BJ (cell line): Measurements from ENCODE around the gene GBF1. TPM values are rescaled to one million over a fixed set of nuclear protein-coding genes. Genes with fewer than 3 reads are reported as not detected.

Experiments used
- CTCF ChIA-PET: fragments of 350-600 bp; formaldehyde crosslinking; extraction: SDS; loops from one replicate; lab custom pipeline; 2021; ENCODE audit warnings: antibody characterized with exemption, inconsistent platforms; lab: Yijun Ruan, JAX
- POLR2A ChIA-PET: fragments of 300-600 bp; sonication (Branson Sonifier 250); formaldehyde crosslinking; extraction: SDS; loops from one replicate; lab custom pipeline; 2021; ENCODE audit warnings: antibody characterized with exemption; lab: Charles Lee
- DNase-seq: peaks from one replicate; pipeline ENCODE4 v3.0.0-alpha.2; 2011; ENCODE audit warnings: low read depth
- H3K27me3 ChIP-seq: 2 replicates; pipeline ENCODE4 v1.6.0; 2011; ENCODE audit warnings: low read length; ENCODE audit not compliant: control insufficient read depth, insufficient read depth
- H3K36me3 ChIP-seq: 2 replicates; pipeline ENCODE4 v1.5.1; 2011; ENCODE audit warnings: low read length; ENCODE audit not compliant: control insufficient read depth, insufficient read depth
- H3K4me3 ChIP-seq: 2 replicates; pipeline ENCODE4 v1.5.1; 2011; ENCODE audit warnings: low read depth, mild to moderate bottlenecking, control low read depth, low read length
- polyA plus RNA-seq: library from polyadenylated mRNA; depleted of rRNA; stranded (reverse); fragments of >200 nt; gene quantifications from 2 replicates; pipeline ENCODE4 v1.2.3, GENCODE V29; 2011
- TF ChIP-seq, protein P1 (sequence below): IDR thresholded peaks from 2 replicates; pipeline ENCODE4 v1.5.1; 2011; ENCODE audit warnings: low read depth, mild to moderate bottlenecking, control low read depth, inconsistent platforms, low read length, moderate library complexity; ENCODE audit not compliant: insufficient read depth

Gene GBF1
- polyA plus RNA-seq, 1 experiment = 28.4 TPM

DNA sequence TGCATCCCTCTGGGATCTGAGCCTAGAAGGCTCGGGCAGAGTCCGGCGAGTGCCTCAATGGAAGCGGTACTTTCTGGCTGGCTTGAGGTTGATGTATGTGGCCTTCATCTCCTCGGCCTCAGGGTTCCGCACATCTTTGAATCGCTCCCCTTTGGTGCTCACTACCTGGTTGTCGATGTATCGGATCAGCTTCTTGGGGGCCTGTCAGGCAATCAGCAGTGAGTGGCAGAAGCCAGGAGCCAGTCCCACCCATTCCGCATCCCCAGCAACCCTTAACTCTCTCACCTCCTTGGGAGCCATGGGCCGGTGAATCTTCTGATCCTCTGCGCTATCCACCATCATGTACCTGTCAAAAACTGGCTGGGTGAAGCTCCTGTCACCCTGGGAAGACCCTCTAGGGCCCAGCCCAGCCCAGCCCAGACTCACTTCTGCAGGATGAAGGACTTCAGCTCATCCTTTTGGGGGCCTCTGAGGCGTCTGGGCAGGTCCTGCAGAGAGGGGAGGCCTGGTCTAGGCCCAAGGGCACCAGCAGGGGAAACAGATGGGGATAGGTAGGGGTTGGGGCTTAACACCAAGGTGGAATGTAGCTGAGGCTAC lies 178.1 kb downstream of the GBF1 start:
- TF ChIP-seq, protein P1, sequence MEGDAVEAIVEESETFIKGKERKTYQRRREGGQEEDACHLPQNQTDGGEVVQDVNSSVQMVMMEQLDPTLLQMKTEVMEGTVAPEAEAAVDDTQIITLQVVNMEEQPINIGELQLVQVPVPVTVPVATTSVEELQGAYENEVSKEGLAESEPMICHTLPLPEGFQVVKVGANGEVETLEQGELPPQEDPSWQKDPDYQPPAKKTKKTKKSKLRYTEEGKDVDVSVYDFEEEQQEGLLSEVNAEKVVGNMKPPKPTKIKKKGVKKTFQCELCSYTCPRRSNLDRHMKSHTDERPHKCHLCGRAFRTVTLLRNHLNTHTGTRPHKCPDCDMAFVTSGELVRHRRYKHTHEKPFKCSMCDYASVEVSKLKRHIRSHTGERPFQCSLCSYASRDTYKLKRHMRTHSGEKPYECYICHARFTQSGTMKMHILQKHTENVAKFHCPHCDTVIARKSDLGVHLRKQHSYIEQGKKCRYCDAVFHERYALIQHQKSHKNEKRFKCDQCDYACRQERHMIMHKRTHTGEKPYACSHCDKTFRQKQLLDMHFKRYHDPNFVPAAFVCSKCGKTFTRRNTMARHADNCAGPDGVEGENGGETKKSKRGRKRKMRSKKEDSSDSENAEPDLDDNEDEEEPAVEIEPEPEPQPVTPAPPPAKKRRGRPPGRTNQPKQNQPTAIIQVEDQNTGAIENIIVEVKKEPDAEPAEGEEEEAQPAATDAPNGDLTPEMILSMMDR = no peak
- CTCF ChIA-PET = interaction anchor here (0.6 to 7.0 kb wide), 21 partner anchors 9 to 291 kb away, joined by 3 to 60 read pairs (median 5); partner anchors contain the start of genes C10orf95, CUEDC2, ELOVL3 and PPRC1
- Histone ChIP-seq H3K27me3 (no peaks in the 10 kb centered on the region), H3K4me3 (no peak overlapping the region), H3K36me3 (peaks cover 8% of the 10 kb centered on the region)
- POLR2A ChIA-PET = no interaction called here
- DNase-seq = no peak

DNA sequence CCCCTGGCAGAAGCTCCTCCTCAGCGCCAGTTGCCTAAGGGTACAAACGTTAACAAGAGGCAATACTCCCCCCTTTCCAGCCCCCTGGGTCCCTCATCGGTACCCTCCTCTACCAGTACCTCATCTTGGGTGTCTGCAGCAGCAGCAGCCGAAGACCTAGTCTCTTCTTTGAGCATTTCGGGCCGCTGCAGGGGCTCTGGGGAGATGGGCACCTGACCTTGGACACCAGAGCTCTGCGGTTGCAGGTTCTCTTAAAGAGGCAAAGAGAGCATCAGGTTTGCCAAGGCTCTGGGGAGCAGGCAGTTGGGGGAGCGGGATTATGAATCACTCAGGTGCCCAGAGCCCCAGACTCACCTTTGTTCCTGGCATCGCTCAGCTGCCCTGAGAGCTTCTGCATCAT lies 178.8 kb downstream of the GBF1 start:
- TF ChIP-seq, protein P1 = no peak
- ChIA-PET POLR2A (interaction anchor here (0.5 kb wide), 1 partner anchor 28 kb away, joined by 4 read pairs; no protein-coding TSS in a partner anchor), CTCF (interaction anchor here (0.8 to 7.0 kb wide), 9 partner anchors 8 to 197 kb away, joined by 3 to 60 read pairs (median 14); partner anchors contain the start of genes CUEDC2 and ELOVL3)
- Histone ChIP-seq H3K36me3 (peaks cover 8% of the 10 kb centered on the region), H3K4me3 (no peak overlapping the region), H3K27me3 (no peaks in the 10 kb centered on the region)
- DNase-seq = no peak

DNA sequence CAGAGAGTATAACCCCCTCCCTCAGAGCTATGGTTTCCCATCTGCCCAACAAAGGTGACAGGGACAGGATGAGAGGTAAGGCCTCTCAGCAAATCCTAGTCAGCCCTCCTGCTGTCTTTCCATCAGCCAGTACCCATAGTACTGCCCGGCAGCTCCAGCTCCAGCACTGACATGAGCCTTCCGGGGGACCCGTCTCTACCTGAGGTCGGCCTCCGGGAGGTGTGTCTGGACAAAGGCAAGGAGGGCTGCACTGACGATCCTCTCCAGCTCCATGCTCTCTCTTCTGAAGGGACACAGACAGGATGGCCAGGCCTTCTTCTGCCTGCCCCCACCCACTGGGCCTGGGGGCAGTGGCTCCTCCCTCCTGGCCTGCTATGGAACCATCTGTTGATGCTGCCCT lies 179.6 kb downstream of the GBF1 start:
- H3K4me3 ChIP-seq = no peak overlapping the region
- peaks cover 8% of the 10 kb centered on the region for H3K36me3 ChIP-seq
- DNase-seq = no peak
- ChIA-PET POLR2A (interaction anchor here (0.5 kb wide), 1 partner anchor 27 kb away, joined by 4 read pairs; no protein-coding TSS in a partner anchor), CTCF (interaction anchor here (6.4 to 7.0 kb wide), 2 partner anchors 54 to 194 kb away, joined by 37 to 60 read pairs; no protein-coding TSS in a partner anchor)
- TF ChIP-seq, protein P1 = no peak
- H3K27me3 ChIP-seq = no peaks in the 10 kb centered on the region

DNA sequence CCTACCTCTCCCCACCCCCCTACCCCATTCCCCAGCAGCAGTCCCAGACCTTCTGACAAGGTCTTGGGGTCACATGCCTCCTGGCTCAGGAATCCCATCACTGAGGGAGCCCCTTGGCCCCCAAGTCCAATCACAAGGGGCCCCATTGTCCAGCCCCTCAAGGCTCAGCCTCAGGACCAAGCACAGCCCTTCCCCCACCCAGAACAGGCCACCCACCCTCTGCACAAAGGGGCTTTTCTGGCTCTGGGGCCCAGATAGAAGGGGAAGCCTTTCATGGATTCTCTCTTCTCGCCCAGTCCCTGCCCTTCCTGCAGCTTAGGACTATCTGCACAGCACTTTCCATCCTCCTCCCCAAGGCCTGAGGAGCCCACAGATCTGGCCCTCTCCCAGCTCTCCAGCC lies 180.1 kb downstream of the GBF1 start:
- TF ChIP-seq, protein P1 = no peak
- Histone ChIP-seq H3K4me3 (no peak overlapping the region), H3K36me3 (peaks cover 8% of the 10 kb centered on the region), H3K27me3 (no peaks in the 10 kb centered on the region)
- POLR2A ChIA-PET = no interaction called here
- CTCF ChIA-PET = interaction anchor here (0.7 to 7.0 kb wide), 4 partner anchors 26 to 245 kb away, joined by 3 to 60 read pairs (median 22); no protein-coding TSS in a partner anchor
- DNase-seq = no peak

DNA sequence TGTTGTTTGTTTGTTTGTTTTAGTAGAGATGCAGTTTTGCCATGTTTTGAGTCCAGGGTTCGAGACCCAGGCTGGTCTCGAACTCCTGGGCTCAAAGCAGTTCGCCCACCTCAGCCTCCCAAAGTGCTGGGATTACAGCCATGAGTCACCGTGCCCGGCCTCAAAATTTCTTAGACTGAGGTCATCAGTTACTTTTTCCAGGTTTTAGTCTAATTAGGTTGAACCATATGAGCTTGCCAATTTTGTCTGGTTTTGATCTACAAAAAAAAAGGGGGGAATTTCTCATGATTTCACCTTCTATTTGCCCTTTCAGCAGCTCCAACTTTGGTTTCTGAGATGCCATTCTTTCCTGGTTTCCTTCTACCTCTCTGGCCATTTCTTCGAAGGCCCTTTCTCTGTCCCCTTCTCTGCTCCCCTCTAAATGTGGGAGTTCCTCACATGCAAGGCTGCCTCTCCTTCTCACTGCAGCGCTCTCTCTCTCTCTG lies 181.5 kb downstream of the GBF1 start:
- TF ChIP-seq, protein P1 = no peak
- Histone ChIP-seq H3K4me3 (no peak overlapping the region), H3K27me3 (no peaks in the 10 kb centered on the region), H3K36me3 (peaks cover 8% of the 10 kb centered on the region)
- no peak for DNase-seq
- ChIA-PET CTCF (interaction anchor here (0.7 to 7.0 kb wide), 5 partner anchors 23 to 257 kb away, joined by 3 to 37 read pairs (median 4); no protein-coding TSS in a partner anchor), POLR2A (no interaction called here)
